Right ventricle myocardium superior (tissue), 1 donor: Measurements from ENCODE around the gene NEMF. TPM values are rescaled to one million over a fixed set of nuclear protein-coding genes. Genes with fewer than 3 reads are reported as not detected.
"Not testable (repeated sequence)": the region's sequence is repeated elsewhere in the genome, so short reads cannot be mapped to it uniquely, and the experiment has no call there.

ENCODE experiments used
- ATAC-seq: fragments of 200-7000 bp; cut with Tn5 transposase; one replicate; pipeline ENCODE4 v1.9.1; 2020; ENCODE audit warnings: mild to moderate bottlenecking; ENCODE audit not compliant: poor library complexity
- DNase-seq: peaks from one replicate; pipeline ENCODE4 v3.0.0-alpha.2; 2020
- intact Hi-C: fragments of 100-400 bp; cut with DNase I; formaldehyde crosslinking; loops from one replicate; pipeline ENCODE4 v1.11.2; 2022
- total RNA-seq: library from RNA; stranded (reverse); fragmentation: NEBNext Ultra II Directional; extraction: Animal tissue kit (Norgen Biotek cat#: 25700); gene quantifications from one replicate; pipeline ENCODE4 v1.2.1, GENCODE V29; 2021
- donor health status: DM: no; HTN: yes; CAD: no; lungs with severe emphysema.

The NEMF gene
- total RNA-seq, 1 donor from 2014 or later = 44.5 TPM

- intact Hi-C loops = no loop called here
- ATAC-seq = peak; percentile 6
These were observed 530 bp upstream of the NEMF start for GRCh38 chr14:49853158-49853477.

GRCh38 chr14:49851813-49852212, 775 bp downstream of the NEMF start:
- DNase-seq = no peak
- intact Hi-C loops = no loop called here
- no peak for ATAC-seq

More at GRCh38 chr14:49853158-49853477, 530 bp upstream of the NEMF start:
- DNase-seq = no peak

- intact Hi-C loops = no loop called here
- ATAC-seq (no peak), DNase-seq (no peak)
These were observed 3.3 kb downstream of the NEMF start for GRCh38 chr14:49849213-49849847.

- DNase-seq = no peak
- no peak for ATAC-seq
- intact Hi-C loops = no loop called here
These were observed 23.9 kb downstream of the NEMF start for GRCh38 chr14:49828640-49829039.

- intact Hi-C loops = no loop called here
- ATAC-seq (no peak), DNase-seq (no peak)
These were observed 32.4 kb downstream of the NEMF start for GRCh38 chr14:49820176-49820575.

- DNase-seq (no peak), ATAC-seq (no peak)
- intact Hi-C loops = no loop called here
These were observed 35.7 kb downstream of the NEMF start for GRCh38 chr14:49816844-49817243.

GRCh38 chr14:49816118-49816517, 36.5 kb downstream of the NEMF start:
- DNase-seq, intact Hi-C loops, ATAC-seq: not testable (repeated sequence)

GRCh38 chr14:49808780-49809179, 43.8 kb downstream of the NEMF start:
- ATAC-seq = no peak
- intact Hi-C loops = no loop called here

GRCh38 chr14:49796025-49796424, 56.6 kb downstream of the NEMF start:
- ATAC-seq (no peak), DNase-seq (no peak)
- intact Hi-C loops = no loop called here

More at GRCh38 chr14:49808780-49809179, 43.8 kb downstream of the NEMF start:
- no peak for DNase-seq

GRCh38 chr14:49792618-49793017, 60.0 kb downstream of the NEMF start:
- intact Hi-C loops = loop anchor here (5.0 kb wide), 1 partner anchor 40 kb away; no protein-coding TSS in a partner anchor
- no peak for ATAC-seq

GRCh38 chr14:49786315-49786714, 66.3 kb downstream of the NEMF start:
- ATAC-seq = no peak
- intact Hi-C loops = no loop called here

More at GRCh38 chr14:49792618-49793017, 60.0 kb downstream of the NEMF start:
- DNase-seq = no peak

GRCh38 chr14:49783394-49784014, 69.1 kb downstream of the NEMF start:
- DNase-seq = no peak
- intact Hi-C loops = no loop called here

More at GRCh38 chr14:49786315-49786714, 66.3 kb downstream of the NEMF start:
- DNase-seq = no peak

GRCh38 chr14:49781040-49781439, 71.5 kb downstream of the NEMF start:
- ATAC-seq, DNase-seq, intact Hi-C loops: not testable (repeated sequence)

More at GRCh38 chr14:49783394-49784014, 69.1 kb downstream of the NEMF start:
- ATAC-seq = no peak

- no peak for ATAC-seq
- intact Hi-C loops = no loop called here
- DNase-seq = no peak
These were observed 74.2 kb downstream of the NEMF start for GRCh38 chr14:49778421-49778820.

GRCh38 chr14:49774106-49774505, 78.5 kb downstream of the NEMF start:
- intact Hi-C loops = no loop called here
- no peak for ATAC-seq

GRCh38 chr14:49771691-49772090, 80.9 kb downstream of the NEMF start:
- ATAC-seq, DNase-seq, intact Hi-C loops: not testable (repeated sequence)

More at GRCh38 chr14:49774106-49774505, 78.5 kb downstream of the NEMF start:
- DNase-seq = no peak

- intact Hi-C loops = no loop called here
These were observed 82.3 kb downstream of the NEMF start for GRCh38 chr14:49770212-49770817.

GRCh38 chr14:49769581-49770211, 82.9 kb downstream of the NEMF start:
- intact Hi-C loops = no loop called here
- DNase-seq = no peak
- no peak for ATAC-seq

More at GRCh38 chr14:49770212-49770817, 82.3 kb downstream of the NEMF start:
- DNase-seq (no peak), ATAC-seq (no peak)

- DNase-seq (no peak), ATAC-seq (no peak)
- intact Hi-C loops = no loop called here
These were observed 83.4 kb downstream of the NEMF start for GRCh38 chr14:49769171-49769570.
